Measurements from ENCODE around the gene SNX13. TPM values are rescaled to one million over a fixed set of nuclear protein-coding genes. Genes with fewer than 3 reads are reported as not detected.

The SNX13 gene, protein sequence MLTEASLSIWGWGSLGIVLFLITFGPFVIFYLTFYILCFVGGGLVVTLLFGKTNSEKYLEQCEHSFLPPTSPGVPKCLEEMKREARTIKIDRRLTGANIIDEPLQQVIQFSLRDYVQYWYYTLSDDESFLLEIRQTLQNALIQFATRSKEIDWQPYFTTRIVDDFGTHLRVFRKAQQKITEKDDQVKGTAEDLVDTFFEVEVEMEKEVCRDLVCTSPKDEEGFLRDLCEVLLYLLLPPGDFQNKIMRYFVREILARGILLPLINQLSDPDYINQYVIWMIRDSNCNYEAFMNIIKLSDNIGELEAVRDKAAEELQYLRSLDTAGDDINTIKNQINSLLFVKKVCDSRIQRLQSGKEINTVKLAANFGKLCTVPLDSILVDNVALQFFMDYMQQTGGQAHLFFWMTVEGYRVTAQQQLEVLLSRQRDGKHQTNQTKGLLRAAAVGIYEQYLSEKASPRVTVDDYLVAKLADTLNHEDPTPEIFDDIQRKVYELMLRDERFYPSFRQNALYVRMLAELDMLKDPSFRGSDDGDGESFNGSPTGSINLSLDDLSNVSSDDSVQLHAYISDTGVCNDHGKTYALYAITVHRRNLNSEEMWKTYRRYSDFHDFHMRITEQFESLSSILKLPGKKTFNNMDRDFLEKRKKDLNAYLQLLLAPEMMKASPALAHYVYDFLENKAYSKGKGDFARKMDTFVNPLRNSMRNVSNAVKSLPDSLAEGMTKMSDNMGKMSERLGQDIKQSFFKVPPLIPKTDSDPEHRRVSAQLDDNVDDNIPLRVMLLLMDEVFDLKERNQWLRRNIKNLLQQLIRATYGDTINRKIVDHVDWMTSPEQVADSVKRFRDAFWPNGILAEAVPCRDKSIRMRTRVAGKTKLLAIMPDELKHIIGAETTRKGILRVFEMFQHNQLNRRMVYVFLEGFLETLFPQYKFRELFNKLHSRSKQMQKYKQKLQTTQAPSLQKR
- total RNA-seq: 35.5 to 40.1 TPM (median 36.0 TPM) in 3 replicates
- long read RNA-seq, full-length matches to known transcripts: 37 of 61 reads
- long read RNA-seq, partial matches to known transcripts: 4 of 61 reads
- long read RNA-seq, other reads (novel, unspliced or antisense): 20 of 61 reads

DNA sequence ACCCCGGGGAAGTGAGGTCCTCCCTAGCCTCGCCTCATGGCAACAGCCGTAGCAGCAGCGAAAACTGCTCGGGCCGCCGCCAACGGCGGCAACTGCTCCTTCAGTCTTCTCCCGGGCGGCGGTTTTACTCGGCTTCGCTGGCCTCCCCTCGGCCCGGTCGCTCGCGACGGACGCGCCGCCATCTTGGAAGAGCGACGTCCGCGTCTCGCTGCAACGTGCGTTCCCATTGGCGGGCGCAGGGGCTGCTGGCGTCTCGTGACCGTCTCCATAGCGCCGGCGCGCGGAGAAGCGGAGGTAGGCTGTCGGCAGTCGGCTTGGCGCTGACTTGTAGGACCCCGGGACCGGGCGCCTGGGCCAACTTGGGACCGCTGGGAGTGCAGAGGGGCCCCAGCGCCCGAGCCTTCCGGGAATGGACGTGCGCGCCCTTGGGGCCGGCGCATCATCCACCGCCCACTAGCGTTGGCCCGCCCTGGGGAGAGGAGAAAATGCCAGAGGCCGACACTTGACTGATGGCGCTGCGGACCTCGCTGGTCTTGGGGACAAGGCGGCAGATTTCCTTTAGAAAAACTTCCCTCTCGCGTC, at the start of gene SNX13:
SNX13 (minus strand) TSS at position 193 of the 582 bp plus-strand sequence. CDS start 199 bp downstream, outside the sequence.
- Mint-ChIP-seq H3K9me3 (ENCODE audit: low read depth) (no peaks in the 10 kb centered on the region), H3K4me1 (ENCODE audit: low read depth) (peaks cover 37% of the 10 kb centered on the region), H3K27ac (ENCODE audit: unreplicated experiment) (peak within 1 kb of the TSS; percentile 98), H3K4me3 (ENCODE audit: unreplicated experiment) (peak within 1 kb of the TSS; percentile 95), H3K36me3 (ENCODE audit: low read depth) (no peaks in the 10 kb centered on the region), H3K27me3 (ENCODE audit: low read depth) (no peaks in the 10 kb centered on the region)
- TF ChIP-seq, protein P1, sequence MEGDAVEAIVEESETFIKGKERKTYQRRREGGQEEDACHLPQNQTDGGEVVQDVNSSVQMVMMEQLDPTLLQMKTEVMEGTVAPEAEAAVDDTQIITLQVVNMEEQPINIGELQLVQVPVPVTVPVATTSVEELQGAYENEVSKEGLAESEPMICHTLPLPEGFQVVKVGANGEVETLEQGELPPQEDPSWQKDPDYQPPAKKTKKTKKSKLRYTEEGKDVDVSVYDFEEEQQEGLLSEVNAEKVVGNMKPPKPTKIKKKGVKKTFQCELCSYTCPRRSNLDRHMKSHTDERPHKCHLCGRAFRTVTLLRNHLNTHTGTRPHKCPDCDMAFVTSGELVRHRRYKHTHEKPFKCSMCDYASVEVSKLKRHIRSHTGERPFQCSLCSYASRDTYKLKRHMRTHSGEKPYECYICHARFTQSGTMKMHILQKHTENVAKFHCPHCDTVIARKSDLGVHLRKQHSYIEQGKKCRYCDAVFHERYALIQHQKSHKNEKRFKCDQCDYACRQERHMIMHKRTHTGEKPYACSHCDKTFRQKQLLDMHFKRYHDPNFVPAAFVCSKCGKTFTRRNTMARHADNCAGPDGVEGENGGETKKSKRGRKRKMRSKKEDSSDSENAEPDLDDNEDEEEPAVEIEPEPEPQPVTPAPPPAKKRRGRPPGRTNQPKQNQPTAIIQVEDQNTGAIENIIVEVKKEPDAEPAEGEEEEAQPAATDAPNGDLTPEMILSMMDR (IDR thresholded peaks at IDR 0.05): peak; percentile 72
- DNase-seq (ENCODE audit: low spot score): peak; percentile 97

DNA sequence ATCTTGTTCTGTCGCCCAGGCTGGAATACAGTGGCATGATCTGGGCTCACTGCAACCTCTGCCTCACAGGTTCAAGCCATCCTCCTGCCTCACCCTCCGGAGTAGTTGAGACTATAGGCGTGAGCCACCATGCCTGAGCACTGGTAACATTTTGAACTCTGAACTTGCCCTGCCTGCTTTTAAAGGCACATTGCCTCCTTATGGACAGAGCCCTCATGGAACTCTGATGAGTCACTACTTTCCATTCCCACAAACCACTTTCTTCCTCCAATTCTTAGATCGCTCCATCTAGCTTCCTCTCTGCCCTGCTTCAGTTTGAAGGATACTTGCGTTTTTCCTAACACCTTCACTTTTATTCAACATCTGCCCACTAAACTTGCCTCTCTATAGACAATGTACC, 49.3 kb upstream of the SNX13 start:
- H3K27me3 Mint-ChIP-seq (ENCODE audit: low read depth): no peaks in the 10 kb centered on the region
- H3K4me1 Mint-ChIP-seq (ENCODE audit: low read depth): peaks cover 11% of the 10 kb centered on the region
- no peak for DNase-seq (ENCODE audit: low spot score)
- H3K27ac Mint-ChIP-seq (ENCODE audit: unreplicated experiment): no peak overlapping the region
- no peaks in the 10 kb centered on the region for H3K9me3 Mint-ChIP-seq (ENCODE audit: low read depth)
- H3K36me3 Mint-ChIP-seq (ENCODE audit: low read depth): no peaks in the 10 kb centered on the region
- TF ChIP-seq, protein P1 (IDR thresholded peaks at IDR 0.05): no peak
- H3K4me3 Mint-ChIP-seq (ENCODE audit: unreplicated experiment): no peak overlapping the region

DNA sequence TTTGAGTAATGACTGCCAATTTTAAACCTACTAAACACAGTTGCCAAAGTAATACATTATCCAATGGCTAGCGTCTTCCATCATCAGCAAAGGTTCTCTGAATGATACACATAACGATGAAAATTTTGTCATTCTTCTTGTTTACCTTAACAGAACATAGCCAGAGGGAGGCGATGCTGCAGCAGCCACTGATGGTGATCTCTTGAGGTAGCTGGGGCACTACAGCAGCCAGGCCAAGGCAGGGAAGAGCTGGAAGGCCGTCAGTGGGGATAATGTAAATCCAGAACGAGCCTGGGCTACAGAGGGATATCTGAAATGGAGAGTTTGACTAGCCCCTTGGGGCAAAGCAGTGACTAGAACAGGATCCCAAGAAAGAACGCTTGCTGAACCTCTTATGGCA, 48.6 kb upstream of the SNX13 start:
- no peaks in the 10 kb centered on the region for H3K36me3 Mint-ChIP-seq (ENCODE audit: low read depth)
- peaks cover 11% of the 10 kb centered on the region for H3K4me1 Mint-ChIP-seq (ENCODE audit: low read depth)
- H3K9me3 Mint-ChIP-seq (ENCODE audit: low read depth): no peaks in the 10 kb centered on the region
- no peaks in the 10 kb centered on the region for H3K27me3 Mint-ChIP-seq (ENCODE audit: low read depth)
- TF ChIP-seq, protein P1 (IDR thresholded peaks at IDR 0.05): no peak
- no peak overlapping the region for H3K27ac Mint-ChIP-seq (ENCODE audit: unreplicated experiment)
- H3K4me3 Mint-ChIP-seq (ENCODE audit: unreplicated experiment): no peak overlapping the region
- DNase-seq (ENCODE audit: low spot score): no peak

DNA sequence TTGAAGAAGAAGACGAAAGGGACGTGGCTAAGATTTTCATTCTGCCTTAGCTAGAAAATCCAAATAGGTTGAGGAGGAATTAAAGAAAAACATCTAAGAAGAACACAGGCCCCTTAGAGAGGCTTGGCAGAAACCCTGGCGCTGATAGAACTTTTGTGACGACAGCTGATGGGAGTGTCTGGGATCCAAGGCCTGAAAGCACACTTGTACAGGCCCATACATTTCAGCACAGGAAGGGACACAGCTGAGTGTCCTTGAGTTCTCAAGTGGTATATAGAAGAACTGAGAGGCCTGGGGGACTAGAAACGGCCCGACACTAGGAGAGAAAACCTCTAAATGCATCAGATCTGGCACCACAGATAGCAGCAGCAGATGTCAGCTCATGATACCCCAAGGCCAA, 47.8 kb upstream of the SNX13 start:
- Mint-ChIP-seq H3K27me3 (ENCODE audit: low read depth) (no peaks in the 10 kb centered on the region), H3K4me3 (ENCODE audit: unreplicated experiment) (no peak overlapping the region), H3K36me3 (ENCODE audit: low read depth) (no peaks in the 10 kb centered on the region), H3K27ac (ENCODE audit: unreplicated experiment) (no peak overlapping the region), H3K4me1 (ENCODE audit: low read depth) (peaks cover 13% of the 10 kb centered on the region), H3K9me3 (ENCODE audit: low read depth) (no peaks in the 10 kb centered on the region)
- DNase-seq (ENCODE audit: low spot score): no peak
- TF ChIP-seq, protein P1 (IDR thresholded peaks at IDR 0.05): no peak

All from chondrocyte (in vitro differentiated cells).